WTC11 (cell line): ENCODE results near the gene KBTBD12. TPM values are rescaled to one million over a fixed set of nuclear protein-coding genes. Genes with fewer than 3 reads are reported as not detected.

Experiments used
- ATAC-seq: fragments of 200-7000 bp; cut with Tn5 transposase; 2 replicates; pipeline ENCODE4 v1.10.0; 2021; ENCODE audit warnings: mild to moderate bottlenecking, moderate library complexity
- CTCF ChIA-PET: fragments of 300-600 bp; sonication (Branson Sonifier 250); formaldehyde crosslinking; loops from one replicate; lab custom pipeline; 2021; ENCODE audit warnings: antibody characterized with exemption; lab: Charles Lee
- POLR2A ChIA-PET: fragments of 350-600 bp; sonication (Branson Sonifier 250); formaldehyde crosslinking; loops from one replicate; lab custom pipeline; 2021; ENCODE audit warnings: antibody characterized with exemption; lab: Charles Lee
- DNase-seq: peaks from one replicate; pipeline ENCODE4 v3.0.0; 2021; ENCODE audit warnings: low spot score
- H3K27ac Mint-ChIP-seq: 2 replicates; pipeline ENCODE4 v1.8.0; 2021; ENCODE audit warnings: mixed read lengths
- H3K27me3 Mint-ChIP-seq: 2 replicates; pipeline ENCODE4 v1.8.0; 2021; ENCODE audit warnings: low read depth, mild to moderate bottlenecking, moderate library complexity, mixed read lengths
- H3K36me3 Mint-ChIP-seq: 2 replicates; pipeline ENCODE4 v1.8.0; 2021; ENCODE audit warnings: mixed read lengths
- H3K4me1 Mint-ChIP-seq: 2 replicates; pipeline ENCODE4 v1.8.0; 2022; ENCODE audit warnings: mixed read lengths
- H3K4me3 Mint-ChIP-seq: 2 replicates; pipeline ENCODE4 v1.8.0; 2021; ENCODE audit warnings: mild to moderate bottlenecking, moderate library complexity, mixed read lengths
- H3K9me3 Mint-ChIP-seq: 2 replicates; pipeline ENCODE4 v1.8.0; 2021; ENCODE audit warnings: mixed read lengths
- E2F4 ChIP-seq: sonication (generic); formaldehyde crosslinking; IDR thresholded peaks from 2 replicates; pipeline ENCODE4 v1.8.1; 2022; ENCODE audit warnings: low read depth, mild to moderate bottlenecking, moderate library complexity, missing genetic modification reagents, borderline replicate concordance
- ELF4 ChIP-seq: sonication (generic); formaldehyde crosslinking; IDR thresholded peaks from 2 replicates; pipeline ENCODE4 v1.8.1; 2022; ENCODE audit warnings: low read depth, mild to moderate bottlenecking, moderate library complexity, missing genetic modification reagents
- IRF2 ChIP-seq: sonication (generic); formaldehyde crosslinking; IDR thresholded peaks from 2 replicates; pipeline ENCODE4 v1.8.0; 2022; ENCODE audit warnings: low read depth, missing genetic modification reagents, borderline replicate concordance
- MXD4 ChIP-seq: fragments of 250-450 bp; sonication (Bioruptor Pico); IDR thresholded peaks from 2 replicates; pipeline ENCODE4 v1.8.0; 2021; ENCODE audit warnings: mild to moderate bottlenecking, moderate library complexity, borderline replicate concordance
- NFYB ChIP-seq: sonication (generic); formaldehyde crosslinking; conservative IDR thresholded peaks from 2 replicates; pipeline ENCODE4 v1.8.0; 2022; ENCODE audit warnings: low read depth, missing genetic modification reagents
- PRRX2 ChIP-seq: fragments of 250-450 bp; sonication (Bioruptor Pico); IDR thresholded peaks from 2 replicates; pipeline ENCODE4 v1.8.0; 2021; ENCODE audit warnings: mild to moderate bottlenecking
- SP1 ChIP-seq: sonication (generic); formaldehyde crosslinking; conservative IDR thresholded peaks from 2 replicates; pipeline ENCODE4 v1.8.1; 2022; ENCODE audit warnings: missing genetic modification reagents
- ZNF232 ChIP-seq: sonication (generic); formaldehyde crosslinking; IDR thresholded peaks from 2 replicates; pipeline ENCODE4 v1.8.0; 2022; ENCODE audit warnings: mild to moderate bottlenecking, missing genetic modification reagents
- ZNF317 ChIP-seq: sonication (generic); formaldehyde crosslinking; IDR thresholded peaks from 2 replicates; pipeline ENCODE4 v1.8.1; 2023; ENCODE audit warnings: low read depth, mild to moderate bottlenecking, moderate library complexity, missing genetic modification reagents, borderline replicate concordance
- ZNF416 ChIP-seq: fragments of 250-450 bp; sonication (Bioruptor Pico); IDR thresholded peaks from 2 replicates; pipeline ENCODE4 v1.9.0; 2021; ENCODE audit warnings: mild to moderate bottlenecking, inconsistent platforms
- total RNA-seq: library from RNA; stranded (reverse); gene quantifications from 3 replicates; pipeline ENCODE4 v1.2.3, GENCODE V29; 2021
- TF ChIP-seq, protein P1 (sequence below): sonication (generic); formaldehyde crosslinking; IDR thresholded peaks from 2 replicates; pipeline ENCODE4 v1.8.0; 2022; ENCODE audit warnings: mild to moderate bottlenecking, missing genetic modification reagents
- TF ChIP-seq, protein P2 (sequence below): sonication (generic); formaldehyde crosslinking; IDR thresholded peaks from 2 replicates; pipeline ENCODE4 v1.8.1; 2023; ENCODE audit warnings: mild to moderate bottlenecking, missing genetic modification reagents
- TF ChIP-seq, protein P3 (sequence below): sonication (generic); formaldehyde crosslinking; IDR thresholded peaks from 2 replicates; pipeline ENCODE4 v1.8.0; 2022; ENCODE audit warnings: mild to moderate bottlenecking, missing genetic modification reagents
- TF ChIP-seq, protein P4 (sequence below): sonication (generic); formaldehyde crosslinking; IDR thresholded peaks from 2 replicates; pipeline ENCODE4 v1.8.0; 2022; ENCODE audit warnings: mild to moderate bottlenecking, missing genetic modification reagents

KBTBD12 gene
- total RNA-seq, 1 experiment from 2014 or later: 0.22 TPM

DNA sequence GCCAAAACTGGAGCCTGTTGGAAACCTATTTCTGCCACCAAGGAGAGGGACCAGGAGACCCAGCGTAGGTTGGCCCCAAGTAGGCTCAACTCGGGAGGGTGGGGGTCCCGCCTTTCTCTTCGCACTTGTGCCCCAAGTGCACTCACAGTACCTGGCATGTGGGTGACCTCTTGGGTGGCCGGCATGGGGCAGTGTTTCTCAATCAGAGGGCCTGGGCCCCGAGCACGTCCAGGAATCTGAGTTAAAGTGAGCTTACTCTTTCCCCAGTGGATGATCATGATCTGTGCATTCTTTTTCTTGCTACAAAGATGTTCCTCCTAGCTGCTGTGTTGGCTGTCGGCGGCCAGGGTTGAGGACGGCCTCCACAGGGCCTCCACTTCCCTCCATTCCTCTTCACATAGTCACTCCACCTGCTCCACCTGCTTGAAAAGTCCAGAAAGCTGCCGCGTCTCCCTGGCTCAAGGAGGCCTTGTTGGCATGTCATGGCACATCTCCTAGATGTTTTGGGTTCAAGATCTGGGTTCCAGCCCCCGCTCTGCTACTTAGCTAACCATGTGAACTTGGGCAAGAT is 70.7 kb downstream of the KBTBD12 start:
- CTCF ChIA-PET: interaction anchor here (0.9 kb wide), 1 partner anchor 14 kb away, joined by 3 read pairs; no protein-coding TSS in a partner anchor
- H3K27me3 Mint-ChIP-seq: peaks cover 4% of the 10 kb centered on the region; the same call in 1 of the 2 replicates
- no peak for ATAC-seq
- H3K4me1 Mint-ChIP-seq: no peaks in the 10 kb centered on the region
- H3K9me3 Mint-ChIP-seq: peaks cover 5% of the 10 kb centered on the region
- TF ChIP-seq ZNF317 (CRISPR knock-in tag) (no peak), ELF4 (no peak), ZNF416 (CRISPR knock-in tag) (no peak), MXD4 (CRISPR knock-in tag) (no peak), NFYB (CRISPR knock-in tag) (no peak), SP1 (CRISPR knock-in tag) (no peak)
- TF ChIP-seq, protein P1, sequence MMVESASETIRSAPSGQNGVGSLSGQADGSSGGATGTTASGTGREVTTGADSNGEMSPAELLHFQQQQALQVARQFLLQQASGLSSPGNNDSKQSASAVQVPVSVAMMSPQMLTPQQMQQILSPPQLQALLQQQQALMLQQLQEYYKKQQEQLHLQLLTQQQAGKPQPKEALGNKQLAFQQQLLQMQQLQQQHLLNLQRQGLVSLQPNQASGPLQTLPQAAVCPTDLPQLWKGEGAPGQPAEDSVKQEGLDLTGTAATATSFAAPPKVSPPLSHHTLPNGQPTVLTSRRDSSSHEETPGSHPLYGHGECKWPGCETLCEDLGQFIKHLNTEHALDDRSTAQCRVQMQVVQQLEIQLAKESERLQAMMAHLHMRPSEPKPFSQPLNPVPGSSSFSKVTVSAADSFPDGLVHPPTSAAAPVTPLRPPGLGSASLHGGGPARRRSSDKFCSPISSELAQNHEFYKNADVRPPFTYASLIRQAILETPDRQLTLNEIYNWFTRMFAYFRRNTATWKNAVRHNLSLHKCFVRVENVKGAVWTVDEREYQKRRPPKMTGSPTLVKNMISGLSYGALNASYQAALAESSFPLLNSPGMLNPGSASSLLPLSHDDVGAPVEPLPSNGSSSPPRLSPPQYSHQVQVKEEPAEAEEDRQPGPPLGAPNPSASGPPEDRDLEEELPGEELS (CRISPR knock-in tag): no peak
- DNase-seq: no peak
- no peaks in the 10 kb centered on the region for H3K36me3 Mint-ChIP-seq
- H3K4me3 Mint-ChIP-seq: no peak overlapping the region
- H3K27ac Mint-ChIP-seq: no peak overlapping the region
- POLR2A ChIA-PET: no interaction called here

DNA sequence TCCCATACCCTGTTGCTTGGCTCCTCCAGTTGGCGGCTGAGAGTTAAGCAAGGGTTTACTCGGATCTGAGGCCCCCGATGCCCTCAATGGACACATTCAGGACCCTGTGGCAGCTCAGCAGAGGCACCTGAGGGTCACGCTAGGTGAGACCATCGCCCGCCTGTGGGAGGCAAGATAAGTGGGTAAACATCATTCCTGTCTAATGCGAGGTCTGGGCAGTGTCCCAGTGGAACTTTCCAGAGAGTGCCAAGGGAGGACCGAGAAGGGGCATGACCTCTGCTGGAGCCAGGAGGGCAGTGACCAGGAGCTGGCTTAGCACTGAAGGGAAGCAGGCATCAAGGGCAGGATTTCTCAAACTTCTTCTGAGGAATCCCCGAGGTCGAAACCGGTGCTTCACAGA is 71.8 kb downstream of the KBTBD12 start:
- Mint-ChIP-seq H3K27ac (no peak overlapping the region), H3K36me3 (no peaks in the 10 kb centered on the region), H3K4me1 (no peaks in the 10 kb centered on the region), H3K27me3 (peaks cover 15% of the 10 kb centered on the region), H3K4me3 (no peak overlapping the region), H3K9me3 (no peaks in the 10 kb centered on the region)
- ChIA-PET CTCF (no interaction called here), POLR2A (no interaction called here)
- TF ChIP-seq, protein P2, sequence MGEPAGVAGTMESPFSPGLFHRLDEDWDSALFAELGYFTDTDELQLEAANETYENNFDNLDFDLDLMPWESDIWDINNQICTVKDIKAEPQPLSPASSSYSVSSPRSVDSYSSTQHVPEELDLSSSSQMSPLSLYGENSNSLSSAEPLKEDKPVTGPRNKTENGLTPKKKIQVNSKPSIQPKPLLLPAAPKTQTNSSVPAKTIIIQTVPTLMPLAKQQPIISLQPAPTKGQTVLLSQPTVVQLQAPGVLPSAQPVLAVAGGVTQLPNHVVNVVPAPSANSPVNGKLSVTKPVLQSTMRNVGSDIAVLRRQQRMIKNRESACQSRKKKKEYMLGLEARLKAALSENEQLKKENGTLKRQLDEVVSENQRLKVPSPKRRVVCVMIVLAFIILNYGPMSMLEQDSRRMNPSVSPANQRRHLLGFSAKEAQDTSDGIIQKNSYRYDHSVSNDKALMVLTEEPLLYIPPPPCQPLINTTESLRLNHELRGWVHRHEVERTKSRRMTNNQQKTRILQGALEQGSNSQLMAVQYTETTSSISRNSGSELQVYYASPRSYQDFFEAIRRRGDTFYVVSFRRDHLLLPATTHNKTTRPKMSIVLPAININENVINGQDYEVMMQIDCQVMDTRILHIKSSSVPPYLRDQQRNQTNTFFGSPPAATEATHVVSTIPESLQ (CRISPR knock-in tag): no peak
- TF ChIP-seq PRRX2 (CRISPR knock-in tag): no peak
- TF ChIP-seq, protein P1 (CRISPR knock-in tag): no peak
- TF ChIP-seq, protein P3, sequence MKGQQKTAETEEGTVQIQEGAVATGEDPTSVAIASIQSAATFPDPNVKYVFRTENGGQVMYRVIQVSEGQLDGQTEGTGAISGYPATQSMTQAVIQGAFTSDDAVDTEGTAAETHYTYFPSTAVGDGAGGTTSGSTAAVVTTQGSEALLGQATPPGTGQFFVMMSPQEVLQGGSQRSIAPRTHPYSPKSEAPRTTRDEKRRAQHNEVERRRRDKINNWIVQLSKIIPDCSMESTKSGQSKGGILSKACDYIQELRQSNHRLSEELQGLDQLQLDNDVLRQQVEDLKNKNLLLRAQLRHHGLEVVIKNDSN: no peak
- TF ChIP-seq IRF2 (CRISPR knock-in tag): no peak
- TF ChIP-seq, protein P4, sequence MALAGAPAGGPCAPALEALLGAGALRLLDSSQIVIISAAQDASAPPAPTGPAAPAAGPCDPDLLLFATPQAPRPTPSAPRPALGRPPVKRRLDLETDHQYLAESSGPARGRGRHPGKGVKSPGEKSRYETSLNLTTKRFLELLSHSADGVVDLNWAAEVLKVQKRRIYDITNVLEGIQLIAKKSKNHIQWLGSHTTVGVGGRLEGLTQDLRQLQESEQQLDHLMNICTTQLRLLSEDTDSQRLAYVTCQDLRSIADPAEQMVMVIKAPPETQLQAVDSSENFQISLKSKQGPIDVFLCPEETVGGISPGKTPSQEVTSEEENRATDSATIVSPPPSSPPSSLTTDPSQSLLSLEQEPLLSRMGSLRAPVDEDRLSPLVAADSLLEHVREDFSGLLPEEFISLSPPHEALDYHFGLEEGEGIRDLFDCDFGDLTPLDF (CRISPR knock-in tag): no peak
- TF ChIP-seq E2F4 (CRISPR knock-in tag): no peak
- no peak for TF ChIP-seq ZNF232 (CRISPR knock-in tag)
- DNase-seq (no peak), ATAC-seq (no peak)
